ENCODE results near the gene SRR.

- TF ChIP-seq CTCF (IDR thresholded peaks at IDR 0.05; ENCODE audit: insufficient read depth, low read length, poor library complexity, severe bottlenecking) = no peak
- TF ChIP-seq EZH2phosphoT487 (conservative IDR thresholded peaks at IDR 0.05; ENCODE audit: low read length) = no peak
These were observed 61.0 kb downstream of the SRR start for GRCh38 chr17:2364763-2365116.
